Measurements from ENCODE around the gene NLE1.

- no peak for TF ChIP-seq CTCF (IDR thresholded peaks at IDR 0.05; ENCODE audit: low read depth, low read length)
- no peak for TF ChIP-seq POLR2A (IDR thresholded peaks at IDR 0.05; ENCODE audit: extremely low read depth, insufficient read length)
- TF ChIP-seq MAX (IDR thresholded peaks at IDR 0.05; ENCODE audit: low read depth, low read length), result no peak
Measured at GRCh38 chr17:35147375-35147905, 5.3 kb upstream of the NLE1 start, which contains the start of gene UNC45B.

Data from NB4 (cell line).